GM15510 (cell line): ENCODE measurements around the gene DACT2.

Source experiments
- POLR2A ChIP-seq: IDR thresholded peaks from 3 replicates; pipeline ENCODE4 v1.6.1; 2011; ENCODE audit warnings: borderline replicate concordance; ENCODE audit not compliant: insufficient read length; ENCODE audit errors: extremely low read depth

The DACT2 gene

DNA sequence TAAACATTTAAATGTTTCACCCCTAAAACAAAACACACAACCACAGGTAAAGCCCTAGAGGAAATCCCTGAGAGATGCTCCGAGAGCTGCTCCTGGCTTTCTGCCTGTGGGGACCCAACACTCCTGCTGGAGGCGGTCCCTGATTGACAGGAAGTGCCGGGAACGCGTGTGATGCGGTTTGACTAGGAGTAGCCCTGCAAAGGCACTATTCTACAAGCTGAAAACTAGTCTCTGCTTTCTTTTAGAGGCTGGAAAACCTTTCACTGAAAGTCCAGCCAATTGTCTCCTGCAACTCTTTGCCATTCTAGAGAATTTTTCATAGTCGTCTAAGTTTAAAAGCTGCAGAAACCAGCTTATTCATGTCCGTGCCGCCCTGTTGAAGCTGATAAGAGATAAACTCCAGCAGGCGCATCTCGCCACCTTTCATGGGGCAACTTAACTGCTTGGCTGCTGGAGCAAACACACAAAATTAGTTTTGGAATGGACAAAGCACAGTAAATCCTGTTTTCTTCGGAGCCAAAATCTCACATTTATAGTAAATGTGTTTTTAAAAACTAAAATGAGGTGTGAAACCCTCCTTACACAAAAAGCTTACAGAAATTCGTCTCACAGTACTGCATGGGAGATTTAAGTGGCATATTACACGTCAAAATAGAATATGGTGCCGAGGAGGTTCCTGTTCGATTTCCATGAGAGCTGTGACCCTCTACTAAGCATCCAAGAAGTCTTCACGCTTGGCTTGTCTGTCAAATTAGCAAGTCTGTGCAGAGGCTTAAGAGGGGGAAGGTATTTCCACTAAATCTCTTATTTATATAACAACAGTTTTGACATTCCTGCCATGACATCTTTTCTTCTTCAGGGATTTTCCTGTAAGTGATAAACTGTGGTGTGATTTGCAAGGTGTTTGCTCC is 46.9 kb downstream of the DACT2 start:
- TF ChIP-seq POLR2A: no peak

- no peak for TF ChIP-seq POLR2A
Measured at GRCh38 chr6:168270274-168271172, 49.1 kb downstream of the DACT2 start.

DNA sequence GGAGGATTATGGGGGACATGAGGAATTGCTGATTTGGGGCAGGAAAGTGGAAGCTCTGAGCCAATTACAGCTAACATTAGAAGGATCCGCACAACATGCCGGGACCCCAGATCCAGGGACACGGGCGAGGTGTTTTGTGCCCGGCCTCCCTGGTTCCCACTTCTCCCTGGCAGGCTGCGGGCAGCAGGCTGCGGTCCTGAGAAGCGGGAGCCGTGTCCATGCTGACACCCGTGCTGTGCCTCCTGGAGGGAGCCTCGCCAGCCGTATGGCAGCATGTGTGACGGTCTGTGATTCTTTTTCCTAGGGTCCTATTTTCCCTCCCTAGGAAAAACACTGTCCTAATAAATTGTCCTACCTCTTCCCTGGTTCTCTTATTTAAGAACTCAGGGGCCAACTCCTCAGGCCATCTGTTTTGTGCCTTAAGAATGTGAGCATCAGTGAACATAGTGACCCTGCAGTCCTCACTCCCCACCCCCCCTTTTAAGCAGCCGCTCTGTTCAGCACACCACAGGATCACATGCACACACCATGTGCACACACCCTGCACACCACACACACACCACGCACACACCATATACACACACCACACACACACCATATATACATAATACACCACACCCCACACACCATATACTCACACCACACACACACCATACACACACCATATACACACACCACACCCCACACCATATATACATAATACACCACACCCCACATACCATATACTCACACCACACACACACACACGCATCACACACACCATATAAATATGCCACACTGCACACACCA is 49.9 kb downstream of the DACT2 start:
- no peak for TF ChIP-seq POLR2A

DNA sequence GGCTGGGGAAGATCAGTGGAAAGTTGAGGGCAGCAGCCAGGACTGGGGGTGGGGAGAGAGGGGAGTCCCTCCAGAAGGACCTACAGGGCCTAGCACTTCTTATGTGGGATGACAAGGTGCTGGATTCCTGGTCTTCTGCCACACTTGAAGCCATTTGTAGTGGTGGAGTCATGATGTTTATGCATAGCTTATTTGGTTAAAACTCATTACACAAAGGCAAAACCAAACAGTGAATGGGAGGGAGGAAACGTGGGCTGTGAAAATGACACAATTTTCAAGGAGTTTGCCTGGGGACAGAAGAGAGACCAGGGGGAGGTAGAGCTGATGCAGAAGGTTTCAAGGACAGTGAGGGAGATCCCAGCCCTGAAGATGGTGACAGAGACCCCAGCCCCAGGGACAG is 50.8 kb downstream of the DACT2 start:
- no peak for TF ChIP-seq POLR2A

GRCh38 chr6:168265827-168266815 is 53.5 kb downstream of the DACT2 start:
- TF ChIP-seq POLR2A: no peak

- no peak for TF ChIP-seq POLR2A
Measured at GRCh38 chr6:168265394-168265793, 54.2 kb downstream of the DACT2 start.

DNA sequence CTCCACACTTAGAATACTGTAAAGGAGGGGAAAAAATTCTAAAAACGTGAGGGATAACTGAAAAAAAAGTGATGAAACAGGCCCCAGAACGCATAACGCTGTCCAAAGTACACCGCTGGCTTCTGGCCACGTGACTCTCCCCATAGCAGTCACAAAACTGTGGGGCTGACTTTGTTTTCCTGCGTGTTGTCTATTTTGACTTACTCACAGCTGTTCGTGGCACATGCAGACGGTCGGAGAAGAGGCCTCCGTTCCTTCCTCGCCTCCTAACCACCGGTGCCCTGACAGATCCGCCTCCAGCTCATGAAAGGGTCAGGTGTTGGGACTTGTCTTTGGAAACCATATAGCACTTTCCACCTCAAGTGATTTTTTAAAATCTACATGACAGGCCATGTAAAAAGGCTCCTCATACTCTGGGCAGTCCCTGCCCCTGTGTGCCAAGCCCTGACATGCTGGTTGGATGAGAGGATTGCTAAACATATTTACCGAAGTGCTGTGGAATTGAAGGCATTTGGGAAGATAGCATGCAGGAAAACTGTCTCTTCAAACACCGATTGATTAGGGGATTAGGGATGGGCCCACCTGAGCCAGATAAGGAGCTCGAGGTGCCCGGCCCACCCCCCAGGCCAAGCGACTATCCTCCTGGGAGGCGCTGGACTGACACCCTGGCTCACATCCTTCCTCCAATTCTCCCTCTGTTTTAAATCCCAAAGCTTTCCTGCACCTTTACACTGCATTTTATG is 54.8 kb downstream of the DACT2 start:
- TF ChIP-seq POLR2A: no peak

DNA sequence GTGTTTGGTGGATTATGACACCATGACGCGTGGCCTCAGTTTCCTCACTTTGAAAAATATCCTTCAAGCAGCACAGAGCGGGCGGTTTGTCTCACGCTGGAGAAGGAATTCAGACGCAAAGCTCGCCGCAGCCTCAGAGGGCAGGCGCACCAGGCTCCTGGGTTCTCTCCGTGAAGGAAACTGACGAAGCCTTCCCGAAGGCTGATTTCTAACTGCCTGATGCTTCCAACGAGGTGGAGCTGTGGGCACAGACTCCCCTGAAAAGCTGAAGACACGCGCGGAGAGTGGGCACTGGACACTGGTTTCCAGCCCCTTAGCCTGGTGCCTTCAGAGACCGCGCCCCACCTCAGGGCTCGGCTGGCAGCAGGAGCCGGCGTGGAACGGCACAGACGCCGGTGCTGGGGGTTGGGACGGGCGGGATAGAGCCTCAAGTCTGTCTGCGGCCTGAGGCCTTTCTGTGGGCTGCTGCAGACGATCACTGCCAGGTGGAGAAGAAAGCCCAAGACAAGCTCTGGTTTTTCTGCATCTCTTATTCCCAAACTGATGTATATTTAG is 56.1 kb downstream of the DACT2 start:
- no peak for TF ChIP-seq POLR2A

DNA sequence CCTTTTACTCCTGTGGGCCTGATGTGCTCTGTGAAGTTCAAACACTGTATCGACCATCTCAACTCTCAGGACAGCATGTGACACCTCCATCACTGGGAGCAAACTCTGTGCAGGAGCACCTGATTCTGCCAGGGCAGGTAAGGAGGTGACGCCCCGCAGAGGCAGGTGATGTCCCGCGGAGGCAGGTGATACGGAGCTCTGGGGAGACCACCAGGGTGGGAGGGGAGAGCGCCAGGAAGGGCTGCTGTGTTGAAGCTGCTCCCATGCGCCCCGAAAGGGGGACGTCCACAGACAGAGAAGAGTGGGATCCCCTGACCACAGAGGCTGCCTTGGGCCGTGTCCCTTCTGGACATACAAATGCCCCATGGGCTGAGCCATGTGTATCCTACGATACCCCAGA is 58.3 kb downstream of the DACT2 start:
- TF ChIP-seq POLR2A: no peak

GRCh38 chr6:168260420-168260987 is 59.1 kb downstream of the DACT2 start:
- TF ChIP-seq POLR2A: no peak

DNA sequence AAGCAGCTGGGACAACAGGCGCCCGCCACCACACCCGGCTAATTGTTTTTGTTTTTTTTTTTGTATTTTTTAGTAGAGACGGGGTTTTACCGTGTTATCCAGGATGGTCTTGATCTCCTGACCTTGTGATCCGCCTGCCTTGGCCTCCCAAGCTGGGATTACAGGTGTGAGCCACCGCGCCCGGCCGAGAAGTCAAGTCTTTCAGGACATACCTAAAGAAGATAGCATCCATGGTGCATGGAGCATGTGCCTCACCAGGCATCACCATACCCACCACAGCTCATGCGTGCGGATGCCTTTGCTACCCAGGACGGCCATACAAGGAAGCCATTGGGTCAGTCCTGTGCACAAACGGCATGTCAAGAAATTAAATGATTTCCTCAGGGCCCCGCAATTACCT is 60.8 kb downstream of the DACT2 start:
- TF ChIP-seq POLR2A: no peak

- no peak for TF ChIP-seq POLR2A
Measured at GRCh38 chr6:168256940-168257339, 62.6 kb downstream of the DACT2 start.
